Putamen (tissue), 1 donor: ENCODE data around the gene RASSF4.

ENCODE experiments used
- DNase-seq: peaks from one replicate; pipeline ENCODE4 v3.0.0-alpha.2; 2016; ENCODE audit warnings: low spot score

The RASSF4 gene

DNA sequence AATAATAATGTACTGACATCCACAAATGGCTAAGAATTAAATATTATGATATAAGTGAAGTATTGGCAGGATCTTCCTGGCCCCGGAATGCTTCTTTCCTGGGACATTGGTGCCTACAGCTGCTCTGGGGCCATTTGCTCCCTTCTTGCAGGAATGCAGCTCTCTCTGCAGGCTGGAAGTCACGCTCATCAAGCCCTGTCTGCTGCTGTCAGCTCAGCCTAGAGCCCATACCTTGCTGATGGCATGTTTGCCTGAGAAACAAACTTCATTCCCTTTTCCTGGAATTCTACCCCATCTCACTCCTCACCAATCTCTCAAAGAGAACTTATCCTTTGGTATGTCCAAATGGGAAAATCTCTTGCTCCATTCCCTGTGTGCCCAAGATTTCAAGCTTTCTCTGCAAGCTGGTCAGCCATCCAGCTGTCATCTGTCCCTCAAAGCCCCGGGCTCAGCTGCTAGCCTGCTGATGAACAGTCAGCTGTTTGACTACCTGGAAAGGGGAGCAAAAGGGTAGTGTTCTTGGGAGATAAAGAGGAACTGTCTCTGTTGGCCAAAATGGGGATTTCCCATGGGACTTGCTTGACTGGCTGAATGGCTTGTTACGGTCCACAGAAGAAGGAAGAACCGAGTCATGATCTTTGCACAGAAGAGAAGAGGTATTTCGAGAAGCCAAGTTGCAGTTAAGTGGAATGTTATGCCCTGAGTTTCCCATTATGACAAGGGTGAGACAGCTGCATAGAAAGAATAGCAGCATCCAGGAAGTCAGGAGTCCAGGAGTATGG, 12.0 kb upstream of the RASSF4 start:
- DNase-seq: no peak

DNA sequence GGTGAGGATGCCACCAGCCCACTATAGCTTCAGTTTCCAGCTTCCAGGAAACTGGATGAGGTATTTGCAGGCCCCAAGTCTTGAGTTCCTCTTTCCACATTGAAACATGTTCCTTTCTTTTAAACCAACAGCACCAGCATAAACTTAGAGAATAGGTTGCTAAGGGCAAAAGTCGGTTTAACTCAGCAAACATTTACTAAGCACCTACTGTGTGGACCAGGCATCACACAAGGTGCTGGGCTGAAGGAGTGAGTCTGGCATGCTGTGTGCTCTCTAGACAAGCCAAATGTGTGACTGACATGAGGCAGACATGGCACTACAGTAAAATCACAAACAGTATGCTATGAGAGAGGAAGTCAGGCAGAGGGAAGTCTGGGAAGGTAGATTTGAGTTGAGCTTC, 11.0 kb upstream of the RASSF4 start:
- DNase-seq: no peak

DNA sequence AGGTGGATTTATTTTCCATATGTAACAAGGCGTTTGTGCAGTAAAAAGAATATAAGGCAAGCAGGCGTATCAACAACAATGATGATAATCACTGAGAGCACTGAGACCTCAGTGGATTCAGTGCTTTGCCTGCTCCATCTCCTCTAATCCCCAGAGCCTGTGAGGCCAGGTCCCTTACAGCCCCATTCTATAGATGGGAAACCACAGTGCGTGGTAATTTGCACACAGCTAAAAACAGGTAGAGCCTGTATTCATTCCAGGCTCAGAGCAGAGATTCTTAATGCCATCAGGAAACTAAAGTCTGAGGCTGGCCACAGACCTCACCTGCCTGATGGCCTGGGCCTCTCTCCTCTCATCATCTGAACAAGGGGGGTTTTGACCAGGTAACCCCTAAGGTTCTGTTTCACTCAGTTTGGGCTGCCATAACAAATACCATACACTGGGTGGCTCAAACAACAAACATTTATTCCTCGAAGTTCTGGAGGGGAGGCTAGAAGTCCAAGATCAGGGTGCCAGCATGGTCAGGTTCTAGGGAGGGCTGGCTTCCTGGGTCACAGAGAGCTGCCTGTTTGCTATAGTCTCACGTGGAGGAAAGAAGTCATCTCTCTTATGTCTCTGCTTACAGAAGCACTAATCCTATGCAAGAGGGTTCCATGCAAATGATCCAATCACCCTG, 10.3 kb upstream of the RASSF4 start:
- DNase-seq: no peak

DNA sequence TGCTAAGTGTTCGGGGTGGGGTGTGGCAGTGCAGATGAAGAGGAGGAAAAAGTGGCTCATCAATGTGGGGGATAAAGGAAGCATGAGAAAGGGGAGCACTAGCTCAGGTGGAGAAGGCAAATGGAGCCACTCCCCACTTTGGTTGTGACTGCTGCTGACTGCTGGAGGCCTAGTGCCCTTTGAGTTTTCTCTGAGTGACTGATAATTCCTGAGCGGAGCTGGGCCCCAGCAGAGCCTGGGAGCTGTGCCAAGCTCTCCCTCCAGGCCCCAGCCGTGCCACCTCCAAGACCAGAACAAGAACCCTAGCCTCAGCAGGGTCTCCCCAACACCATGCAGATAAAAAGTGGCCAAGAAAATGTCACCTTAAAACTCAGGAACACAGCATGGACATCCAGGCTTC, 9.7 kb upstream of the RASSF4 start:
- no peak for DNase-seq

DNA sequence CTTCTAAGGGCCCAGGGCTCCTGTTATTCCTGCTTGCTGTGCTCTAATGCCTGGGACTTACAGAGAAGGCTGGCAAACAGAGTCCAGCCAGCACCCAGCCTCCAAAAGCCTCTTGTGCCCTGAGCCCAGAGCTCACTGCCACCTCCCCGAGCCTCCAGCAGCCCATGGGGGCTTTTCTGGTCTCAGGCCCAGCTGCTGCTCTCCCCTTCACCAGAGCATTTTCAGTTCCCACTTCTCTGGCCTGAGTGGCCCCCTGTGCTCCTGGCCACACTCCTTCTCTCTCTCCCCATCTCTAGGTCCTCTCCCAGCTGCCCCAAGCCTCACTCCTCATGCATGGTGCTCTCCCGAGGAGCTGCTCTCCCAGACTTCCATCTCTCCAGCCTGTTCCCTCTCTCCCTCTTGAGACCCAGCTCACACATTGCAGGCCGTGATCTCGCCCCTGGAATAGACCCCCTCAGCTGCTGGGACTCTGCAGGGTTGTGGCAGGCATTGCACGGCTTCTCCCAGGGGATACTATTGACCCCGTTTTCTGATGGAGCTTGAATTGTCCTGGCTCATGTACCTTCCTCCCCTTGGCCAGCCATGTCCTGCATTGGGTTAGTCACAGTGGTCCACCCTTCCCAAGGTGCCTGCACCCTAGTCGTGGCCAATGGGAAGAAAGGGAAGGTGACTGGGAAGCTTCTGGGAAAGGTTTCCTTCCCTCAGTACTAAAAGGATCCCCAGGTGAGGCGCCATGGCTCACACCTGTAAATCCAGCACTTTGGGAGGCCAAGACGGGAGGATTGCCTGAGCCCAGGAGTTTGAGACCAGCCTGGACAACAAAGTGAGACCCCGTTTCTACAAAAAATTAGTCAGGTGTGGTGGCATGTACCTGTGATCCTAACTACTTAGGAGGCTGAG, 9.0 kb upstream of the RASSF4 start:
- no peak for DNase-seq

DNA sequence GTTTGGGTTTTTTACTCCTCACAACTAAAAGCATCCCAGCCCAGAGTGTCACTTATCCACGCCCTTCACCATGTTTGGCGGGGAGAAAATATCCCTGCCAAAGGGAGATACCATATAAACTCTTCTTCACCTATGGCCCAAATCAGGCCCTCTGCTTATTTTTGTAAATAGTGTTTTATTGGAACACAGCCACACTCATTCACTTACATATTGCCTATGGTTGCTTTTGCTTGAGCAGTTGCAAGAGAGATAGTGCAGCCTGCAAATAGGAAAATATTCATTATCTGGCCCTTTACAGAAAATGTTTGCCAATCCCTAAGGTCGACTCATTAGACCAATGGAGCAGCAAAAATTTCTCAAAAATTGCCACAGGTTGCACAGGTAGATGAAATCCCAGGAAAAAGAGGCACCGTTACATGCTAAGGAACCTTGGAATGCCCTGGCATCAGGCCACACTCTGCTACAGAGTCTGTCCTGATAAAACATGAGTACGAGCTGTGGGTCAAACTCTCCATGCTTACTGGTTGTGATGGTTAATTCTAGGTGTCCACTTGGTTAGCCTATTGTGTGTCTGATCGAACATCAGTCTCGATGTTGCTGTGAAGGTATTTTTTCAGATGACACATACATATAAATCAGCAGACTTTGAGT, 7.9 kb upstream of the RASSF4 start:
- no peak for DNase-seq

DNA sequence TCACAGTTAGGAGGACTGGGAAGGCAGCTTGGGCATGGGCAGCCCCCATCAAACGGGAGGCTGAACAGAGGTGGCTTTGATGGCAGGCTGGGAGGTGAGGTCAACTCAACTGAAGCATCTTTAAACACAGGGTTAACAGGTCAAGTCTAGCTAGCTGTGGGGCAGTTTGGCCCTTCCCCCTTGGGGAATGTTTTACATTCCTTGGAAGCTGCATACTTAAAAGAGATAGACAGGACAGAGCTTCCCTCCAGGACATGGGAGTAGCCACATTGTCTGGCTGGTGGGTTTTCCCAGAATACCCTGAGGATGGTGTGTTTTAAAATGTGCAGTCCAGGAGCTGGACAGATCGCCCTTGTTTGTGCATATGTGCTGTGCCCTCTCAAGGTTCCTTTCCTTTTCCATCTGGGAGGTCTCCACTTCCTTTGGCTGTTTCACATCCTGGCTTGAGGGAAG, 6.8 kb upstream of the RASSF4 start:
- DNase-seq: no peak

DNA sequence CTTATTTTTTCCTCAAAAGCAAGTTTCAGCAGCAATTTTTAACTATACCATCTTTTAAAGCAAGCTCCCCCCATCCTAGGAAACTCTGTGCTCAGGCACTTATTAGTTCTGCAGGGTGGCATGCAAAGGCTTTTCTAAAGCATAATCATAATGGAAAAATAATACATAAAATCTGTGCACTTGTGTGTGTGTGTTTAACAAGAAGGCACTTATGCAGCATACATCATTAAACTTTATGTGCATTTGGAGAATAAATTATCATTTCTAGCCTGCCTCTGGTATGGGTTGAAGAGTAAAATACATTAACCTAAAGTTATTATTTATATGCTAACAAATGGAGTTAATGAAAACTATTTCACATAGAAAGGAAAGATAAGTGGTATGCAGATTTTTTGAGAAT, 5.6 kb upstream of the RASSF4 start:
- DNase-seq: no peak

DNA sequence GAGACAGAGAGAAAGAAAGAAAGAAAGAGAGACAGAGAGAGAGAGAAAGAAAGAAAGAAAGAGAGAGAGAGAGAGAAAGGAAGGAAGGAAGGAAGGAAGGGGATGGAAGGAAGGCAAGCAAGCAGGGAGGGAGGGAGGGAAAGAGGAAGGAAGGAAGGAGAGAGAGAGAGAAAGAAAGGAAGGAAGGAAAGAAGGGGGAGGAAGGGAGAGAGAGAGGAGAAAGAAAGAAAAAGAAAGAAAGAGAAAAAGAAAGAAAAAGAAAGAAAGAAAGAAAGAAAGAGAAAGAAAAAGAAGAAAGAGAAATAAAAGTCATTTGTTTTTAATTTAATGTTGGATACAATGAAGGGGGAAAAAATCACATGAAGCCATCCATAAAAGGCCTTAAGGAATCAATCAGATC, 4.6 kb upstream of the RASSF4 start:
- no peak for DNase-seq

DNA sequence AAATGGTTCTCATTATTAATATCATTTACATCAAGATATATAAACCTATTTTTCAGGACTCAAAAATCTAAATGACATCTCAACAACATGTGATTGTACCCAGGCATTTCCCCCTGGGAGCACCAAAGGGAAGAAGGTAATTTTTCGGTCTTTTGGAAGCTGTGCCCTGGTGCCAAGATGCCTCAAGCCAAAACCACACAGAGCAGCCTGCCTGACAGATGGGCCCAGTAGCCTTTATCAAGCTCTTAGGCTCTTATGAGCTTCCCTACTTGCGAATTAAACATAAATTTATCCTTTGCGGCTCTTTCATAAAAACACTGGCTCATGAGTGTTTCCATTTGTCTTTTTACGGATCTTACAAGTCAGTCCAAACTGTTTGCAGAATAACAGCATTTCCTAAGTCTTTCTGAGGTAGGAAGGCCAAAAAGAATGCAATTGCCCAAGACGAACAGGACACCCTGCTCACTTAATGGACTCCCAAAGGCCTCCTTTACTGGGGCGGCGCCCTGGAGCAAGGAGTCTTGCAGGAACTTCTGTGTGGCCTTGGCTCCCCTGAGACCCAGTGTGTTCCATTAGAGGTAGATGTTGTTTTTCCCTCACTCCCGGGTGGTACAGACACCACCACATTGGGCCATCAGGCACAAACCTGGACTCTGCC, 4.1 kb upstream of the RASSF4 start:
- DNase-seq: no peak

DNA sequence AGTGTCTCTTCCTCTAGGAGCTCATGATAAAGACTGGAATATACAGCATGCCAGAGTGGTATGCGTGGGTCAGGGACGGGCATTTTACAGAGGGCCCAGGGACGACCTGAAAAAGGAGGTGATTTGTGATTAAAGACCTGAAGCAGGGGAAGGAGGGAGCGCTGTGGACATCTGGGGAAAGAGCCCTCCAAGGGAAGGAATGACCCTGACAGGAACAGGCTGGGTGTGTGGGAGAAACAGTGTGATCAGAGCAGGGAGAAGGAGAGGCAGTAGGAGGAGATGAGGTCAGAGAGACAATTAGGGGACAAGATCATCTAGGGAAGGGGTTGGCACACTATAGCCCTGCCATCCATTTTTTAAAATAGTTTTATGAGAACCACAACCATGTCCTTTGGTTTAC, 3.4 kb upstream of the RASSF4 start:
- no peak for DNase-seq

DNA sequence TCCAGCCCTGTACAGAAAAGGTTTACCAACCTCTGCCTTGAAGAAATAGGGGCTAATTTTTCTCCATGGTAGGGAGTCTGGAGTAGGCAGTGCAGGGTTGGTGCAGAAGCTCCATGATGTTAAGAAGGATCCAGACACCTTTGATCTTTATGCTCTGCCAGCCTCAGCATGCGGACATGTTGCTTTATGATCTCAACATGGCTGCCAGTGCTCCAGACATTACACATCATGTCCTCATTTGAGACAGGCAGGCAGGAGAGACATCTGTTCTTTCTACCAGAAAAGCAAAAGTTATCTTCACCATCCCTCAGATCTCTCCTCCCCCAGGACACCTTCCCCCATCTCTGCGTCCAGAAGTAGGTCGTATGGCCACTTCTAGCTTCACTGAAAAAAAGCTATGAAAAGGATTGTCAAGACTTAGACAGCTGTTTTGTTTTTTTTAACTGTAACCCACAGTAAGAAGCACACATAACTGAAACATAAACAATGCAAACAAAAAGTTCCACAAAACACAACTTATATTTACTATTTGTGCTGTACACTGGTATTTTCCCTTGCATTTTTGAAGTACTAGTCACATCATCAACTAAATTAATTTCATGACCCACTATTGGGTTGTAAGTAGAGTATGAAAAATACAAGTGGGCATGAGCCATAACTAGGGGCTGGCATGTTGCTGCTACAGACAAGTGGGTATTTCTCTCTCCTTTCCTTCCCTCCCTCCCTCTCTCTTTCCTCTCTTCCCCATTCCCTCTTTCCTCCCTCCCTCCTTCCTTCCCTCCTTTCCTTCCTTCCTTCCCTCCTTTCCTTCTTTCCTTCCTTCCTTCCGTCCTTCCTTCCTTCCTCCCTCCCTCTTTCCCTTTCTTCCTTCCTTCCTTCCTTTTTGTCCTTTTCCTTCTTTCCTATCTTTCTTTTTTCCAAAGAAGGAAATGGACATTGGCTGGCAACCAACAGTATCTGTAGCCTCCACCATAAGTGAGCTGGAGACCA, 2.6 kb upstream of the RASSF4 start:
- no peak for DNase-seq

DNA sequence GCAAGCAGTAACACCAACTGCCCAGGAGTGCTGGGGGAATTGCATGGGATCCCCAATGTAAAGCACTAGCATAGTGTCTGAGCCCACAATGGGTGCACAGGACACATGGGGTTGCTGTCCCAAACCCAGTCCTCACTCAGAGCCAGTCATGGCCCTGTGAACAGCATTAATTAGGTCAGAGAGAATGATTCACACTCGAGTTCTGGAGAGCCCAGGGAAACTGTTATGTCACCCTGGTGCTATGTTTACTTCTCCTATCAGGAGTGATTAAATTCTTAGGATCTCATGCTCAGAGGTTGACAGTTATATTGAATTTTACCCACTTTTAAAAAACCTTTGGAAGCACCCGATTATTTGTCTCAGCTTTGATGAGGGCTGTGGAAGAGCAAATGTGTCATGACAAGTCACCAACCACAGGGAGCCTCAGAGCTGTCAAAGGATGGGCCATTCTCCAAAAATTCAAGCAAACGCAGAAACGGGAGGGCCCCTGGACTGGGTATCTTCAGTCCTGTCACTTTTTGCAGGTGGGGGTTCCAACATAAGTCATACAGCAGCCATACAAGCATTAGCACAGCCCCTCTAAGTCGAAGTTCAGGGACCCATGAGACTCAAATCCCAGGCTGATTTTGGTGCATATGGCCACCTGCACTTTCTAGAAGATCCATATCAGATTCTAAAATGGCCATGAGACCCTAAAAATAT, 1.3 kb upstream of the RASSF4 start:
- no peak for DNase-seq

DNA sequence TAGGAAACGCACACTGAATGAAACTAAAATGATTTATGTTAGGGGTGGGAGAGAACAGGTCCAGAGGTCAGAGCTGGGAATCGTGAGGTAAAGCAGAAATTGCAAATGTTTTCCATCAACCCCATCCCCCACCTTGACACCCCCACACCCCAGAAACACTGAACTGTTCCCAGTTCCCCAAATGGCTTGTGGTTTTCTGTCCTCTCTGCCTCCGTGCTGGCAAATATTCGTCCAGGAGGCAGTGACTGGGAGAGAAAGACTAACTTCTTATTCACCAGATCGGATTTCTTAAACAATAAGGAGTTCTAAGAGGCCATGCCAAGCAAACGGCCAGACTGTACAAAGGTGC, 730 bp upstream of the RASSF4 start:
- no peak for DNase-seq

DNA sequence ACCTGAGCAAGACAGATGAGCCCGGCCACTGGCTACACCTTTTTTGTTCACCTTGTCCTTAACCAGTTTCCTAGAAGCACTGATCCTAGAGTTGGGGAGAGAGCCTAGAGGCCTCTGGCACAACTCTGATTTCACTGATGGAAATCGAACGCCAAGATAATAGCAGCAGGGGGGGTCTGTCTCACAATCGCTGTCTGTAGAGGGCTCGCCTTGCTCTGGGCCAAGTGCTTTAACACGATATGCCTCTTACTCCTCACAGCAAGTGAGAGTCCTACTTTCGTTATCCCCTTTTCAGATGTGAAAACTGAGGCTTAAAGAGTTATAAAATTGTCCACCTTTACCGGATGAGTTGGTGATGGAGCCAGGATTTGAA, 472 bp downstream of the RASSF4 start:
- DNase-seq: no peak

DNA sequence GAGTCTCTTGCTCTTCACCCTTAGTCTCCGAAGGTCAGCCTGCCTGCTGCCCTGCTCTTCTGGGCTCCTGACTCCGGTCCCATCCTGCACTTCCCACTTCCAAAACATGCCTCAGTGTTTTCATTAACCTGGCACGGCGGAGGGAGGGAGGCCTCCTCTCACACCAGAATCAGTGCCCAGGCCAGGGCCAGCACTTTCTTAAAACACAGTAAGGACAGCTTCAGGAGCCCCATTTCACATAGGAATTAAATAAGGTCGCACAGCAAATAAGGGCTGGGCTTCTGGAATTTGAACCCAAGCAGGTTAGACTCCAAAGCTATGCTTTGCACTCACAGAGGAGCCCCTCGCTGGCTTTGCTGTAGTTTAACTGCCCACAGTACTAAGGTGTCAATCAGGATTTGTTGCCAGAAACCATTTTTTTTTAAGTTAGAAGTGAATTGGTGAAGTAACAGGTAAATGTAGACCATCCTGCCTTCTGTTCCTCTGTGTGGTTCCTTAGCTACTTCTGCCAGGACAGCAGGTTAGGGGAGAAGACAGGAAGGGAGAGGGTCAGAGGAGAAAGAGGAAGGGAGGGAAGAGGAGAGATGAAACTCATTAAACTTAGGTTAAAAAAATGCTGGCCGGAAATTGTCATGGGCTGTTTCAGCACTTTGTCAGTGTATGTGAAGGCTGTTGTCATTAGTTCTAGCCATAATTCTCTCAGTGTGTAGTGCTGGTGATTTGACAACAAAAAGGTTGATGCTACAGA, 1.1 kb downstream of the RASSF4 start:
- no peak for DNase-seq

DNA sequence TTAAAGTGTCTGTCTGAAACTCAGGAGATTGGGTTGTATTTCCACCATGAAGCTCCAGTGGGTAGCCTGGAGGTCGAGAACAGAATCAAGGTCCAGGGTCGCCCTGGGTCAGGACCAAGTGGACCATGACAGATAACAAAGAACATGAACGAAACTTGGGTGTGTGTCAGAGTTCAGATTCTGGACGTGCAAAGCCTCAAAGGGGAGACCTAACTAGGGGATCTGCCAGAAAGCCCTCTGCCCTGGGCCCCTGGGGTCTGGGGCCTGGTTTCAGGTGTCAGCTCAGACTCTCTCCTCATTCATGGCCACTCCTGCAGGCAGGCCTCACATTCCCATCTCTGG, 1.6 kb downstream of the RASSF4 start:
- no peak for DNase-seq

DNA sequence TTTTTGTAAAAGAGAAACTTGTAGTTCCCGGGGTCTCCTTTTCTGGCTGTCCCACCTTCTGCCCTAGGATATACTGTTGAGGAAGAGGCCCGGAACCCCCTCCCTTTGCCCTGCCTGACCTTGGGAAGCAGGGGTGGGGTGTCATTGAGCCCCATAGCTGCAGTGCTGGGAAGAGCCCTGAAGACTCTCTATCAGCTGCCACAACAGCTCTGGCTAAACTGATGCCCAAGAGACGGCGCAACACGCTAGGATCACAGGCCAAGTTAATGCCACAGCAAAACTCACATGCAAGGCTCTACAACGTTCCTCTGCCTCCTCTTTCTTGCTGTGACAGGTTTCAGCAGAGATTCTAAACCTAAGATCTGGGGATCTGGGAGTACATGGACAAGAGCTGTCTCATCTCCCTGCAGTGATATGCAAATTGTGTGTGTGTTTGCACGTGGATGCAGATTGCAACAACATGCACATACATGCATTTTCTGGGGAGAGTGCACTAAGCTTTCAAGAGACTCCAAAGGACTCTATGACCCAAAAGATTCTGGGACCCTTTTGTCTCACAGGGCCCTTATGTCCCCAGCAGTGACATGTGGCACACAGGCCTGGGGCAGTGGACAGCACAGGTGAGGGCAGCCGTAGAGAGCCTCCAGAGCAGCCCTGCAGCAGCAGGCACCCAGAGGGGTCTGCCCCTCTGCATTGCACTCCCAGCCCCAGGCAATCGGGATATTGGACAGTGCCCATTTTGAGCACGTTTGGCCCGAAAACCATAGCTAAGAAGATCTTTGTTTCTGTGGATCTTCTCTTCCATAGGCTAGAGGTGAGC, 2.5 kb downstream of the RASSF4 start:
- DNase-seq: no peak
